Sigmoid colon (tissue), 3 donors: ENCODE measurements around the gene IGFBP2.

ENCODE experiments used
- CTCF ChIP-seq, 4 experiments: fragments of 450-650 bp in 3 of 4; fragments of 200-600 bp in 1 of 4; IDR thresholded peaks; one replicate each; pipeline ENCODE4 v1.5.1; 2016 to 2019; ENCODE audit warnings: antibody characterized with exemption in 4 of 4, mild to moderate bottlenecking in 3 of 4, moderate library complexity in 2 of 4
- POLR2A ChIP-seq, 2 donors: fragments of 450-650 bp; IDR thresholded peaks; one replicate each; pipeline ENCODE4 v1.6.1; 2016; ENCODE audit warnings: antibody characterized with exemption in 2 of 2, mild to moderate bottlenecking in 2 of 2, moderate library complexity in 2 of 2

- TF ChIP-seq CTCF (IDR thresholded peaks at IDR 0.05), result no peak
- TF ChIP-seq POLR2A (IDR thresholded peaks at IDR 0.05), result no peak
These were observed 63.1 kb downstream of the IGFBP2 start for GRCh38 chr2:216696321-216696720.
